ENCODE measurements around the gene ZBTB42.
A peak's percentile ranks its signal among the peaks of the same experiment; 100 is the strongest.
"Not testable (repeated sequence)": the region's sequence is repeated elsewhere in the genome, so short reads cannot be mapped to it uniquely, and the experiment has no call there.

Gene ZBTB42

DNA sequence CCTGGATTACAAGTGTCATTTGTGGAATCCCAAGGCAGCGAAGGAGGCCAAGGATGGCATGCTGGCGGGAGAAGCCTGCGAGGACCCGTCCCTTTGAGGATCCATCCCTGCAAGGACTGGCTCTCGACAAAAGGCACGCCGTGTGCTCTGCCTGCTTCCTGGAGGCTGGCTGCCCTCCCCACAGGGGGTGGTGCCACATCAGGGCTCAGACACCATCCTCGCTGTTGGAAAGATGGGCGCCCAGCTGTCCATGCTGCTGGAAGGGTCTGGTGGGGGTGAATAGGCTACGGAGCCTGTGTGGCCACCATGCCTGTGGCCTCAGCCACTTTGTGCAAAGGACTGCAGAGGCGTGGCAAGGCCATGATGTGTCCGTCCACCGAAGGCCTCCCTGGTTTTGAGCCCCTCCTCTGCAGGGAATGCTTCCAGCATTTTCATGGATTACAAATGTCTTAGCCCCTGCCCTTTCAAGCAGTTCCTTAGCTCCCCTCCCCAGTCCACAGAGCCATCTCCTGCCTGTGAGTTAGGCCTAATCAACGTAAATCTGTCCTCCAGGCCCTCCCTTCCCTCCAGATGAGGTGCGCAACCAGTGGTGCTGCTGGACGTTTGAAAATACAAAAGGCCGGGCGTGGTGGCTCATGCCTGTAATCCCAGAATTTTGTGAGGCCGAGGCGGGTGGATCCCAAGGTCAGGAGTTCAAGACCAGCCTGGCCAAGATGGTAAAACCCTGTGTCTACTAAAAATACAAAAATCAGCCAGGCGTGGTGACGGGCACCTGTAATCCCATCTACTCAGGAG is 22.1 kb downstream of the ZBTB42 start:
- DNase-seq = no peak
- in situ Hi-C loops (cut with MboI; ENCODE audit: low pct_unique_long_range_greater_than_20kb, low sequenced_read_pairs) = no loop called here

DNA sequence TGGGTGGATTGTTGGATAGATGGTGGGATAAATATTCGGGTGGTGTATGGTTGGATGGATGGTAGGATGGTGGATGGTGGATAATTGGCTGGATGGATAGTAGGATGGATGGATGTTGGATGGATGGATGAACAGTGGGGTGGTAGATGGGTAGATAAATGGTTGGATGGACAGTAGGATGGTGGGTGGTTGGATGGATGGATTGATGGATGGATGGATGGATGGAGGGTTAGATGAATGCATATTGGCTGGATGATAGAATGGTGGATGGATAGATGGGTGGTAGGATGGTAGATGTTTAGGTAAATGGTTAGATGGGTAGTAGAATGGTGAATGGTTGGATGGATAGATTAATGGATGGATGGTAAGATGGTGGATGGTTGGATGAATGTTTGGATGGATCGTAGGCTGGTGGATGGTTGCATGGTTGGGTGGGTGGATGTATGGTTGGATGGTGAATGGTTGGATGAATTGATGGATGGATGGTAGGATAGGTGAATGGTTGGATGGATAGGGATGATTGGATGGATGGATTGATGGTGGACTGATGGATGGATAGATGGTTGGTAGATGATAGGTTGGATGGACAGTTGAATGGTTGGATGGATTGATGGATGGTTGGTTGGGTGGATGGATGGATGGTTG is 23.6 kb downstream of the ZBTB42 start:
- in situ Hi-C loops (cut with MboI; ENCODE audit: low pct_unique_long_range_greater_than_20kb, low sequenced_read_pairs) = no loop called here

DNA sequence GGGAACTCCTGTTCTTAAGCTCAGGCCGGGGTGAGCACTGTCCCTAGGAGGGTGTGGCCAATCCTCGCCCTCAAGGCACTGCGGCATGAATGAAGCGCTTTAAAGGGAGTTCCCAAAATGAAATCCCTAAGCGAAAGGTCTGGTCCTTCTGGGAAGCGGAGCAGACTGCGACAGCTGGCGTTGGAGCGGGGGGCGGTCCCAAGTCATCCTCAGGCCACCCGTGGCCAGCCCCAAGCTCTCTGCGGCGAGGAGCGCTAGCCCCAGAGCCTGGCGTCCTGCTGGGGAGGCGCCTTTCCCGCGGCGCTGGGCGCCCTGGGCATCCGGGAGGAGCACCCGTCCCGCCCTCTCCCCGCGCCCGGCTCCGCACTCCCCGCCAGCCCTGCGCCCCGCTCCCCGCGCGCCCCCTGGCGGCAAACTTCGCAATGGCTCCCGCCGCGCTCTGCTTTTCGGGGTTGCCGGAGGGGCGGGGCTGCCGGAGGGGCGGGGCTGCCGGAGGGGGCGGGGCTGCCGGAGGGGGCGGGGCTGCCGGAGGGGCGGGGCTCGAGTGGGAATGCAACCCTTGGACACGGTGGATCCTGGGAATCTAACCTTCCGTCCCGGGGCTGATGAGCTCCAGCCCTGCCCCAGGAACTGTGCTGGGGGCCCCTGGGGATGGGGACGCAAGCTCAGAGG is 25.4 kb downstream of the ZBTB42 start:
- in situ Hi-C loops (cut with MboI; ENCODE audit: low pct_unique_long_range_greater_than_20kb, low sequenced_read_pairs) = no loop called here
- DNase-seq = peak; percentile 70

More for the DNA sequence above, 23.6 kb downstream of the ZBTB42 start:
- DNase-seq = no peak

GRCh38 chr14:104826861-104827176 is 25.9 kb downstream of the ZBTB42 start:
- no peak for DNase-seq
- in situ Hi-C loops (cut with MboI; ENCODE audit: low pct_unique_long_range_greater_than_20kb, low sequenced_read_pairs) = no loop called here

- in situ Hi-C loops (cut with MboI; ENCODE audit: low pct_unique_long_range_greater_than_20kb, low sequenced_read_pairs) = no loop called here
- peak; percentile 63 for DNase-seq
Observed at GRCh38 chr14:104827177-104828055, 26.5 kb downstream of the ZBTB42 start.

DNA sequence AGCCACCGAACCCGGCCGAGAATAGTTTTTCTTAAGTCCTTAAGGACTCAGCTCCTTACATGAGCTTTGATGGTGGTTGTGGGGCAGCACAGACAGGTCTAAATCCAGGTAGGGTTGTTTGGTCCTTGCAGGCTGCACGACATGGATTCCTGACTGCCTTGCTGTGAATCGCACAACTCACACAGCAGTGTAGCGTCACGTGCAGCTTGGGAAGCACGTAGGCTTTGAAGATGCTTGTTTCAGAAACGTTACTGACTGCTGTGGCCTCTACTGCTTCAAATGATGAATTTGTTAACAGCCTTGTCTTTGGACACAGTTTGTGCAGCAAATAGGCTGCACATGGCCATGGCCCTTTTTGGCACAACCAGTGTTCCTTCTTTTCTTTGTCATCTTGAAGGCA is 29.9 kb downstream of the ZBTB42 start:
- in situ Hi-C loops (cut with MboI; ENCODE audit: low pct_unique_long_range_greater_than_20kb, low sequenced_read_pairs) = no loop called here
- DNase-seq = no peak

GRCh38 chr14:104836171-104836935 is 35.5 kb downstream of the ZBTB42 start:
- DNase-seq; in situ Hi-C loops (cut with MboI; ENCODE audit: low pct_unique_long_range_greater_than_20kb, low sequenced_read_pairs): not testable (repeated sequence)

GRCh38 chr14:104841730-104842129 is 40.8 kb downstream of the ZBTB42 start:
- in situ Hi-C loops (cut with MboI; ENCODE audit: low pct_unique_long_range_greater_than_20kb, low sequenced_read_pairs) = no loop called here
- no peak for DNase-seq

DNA sequence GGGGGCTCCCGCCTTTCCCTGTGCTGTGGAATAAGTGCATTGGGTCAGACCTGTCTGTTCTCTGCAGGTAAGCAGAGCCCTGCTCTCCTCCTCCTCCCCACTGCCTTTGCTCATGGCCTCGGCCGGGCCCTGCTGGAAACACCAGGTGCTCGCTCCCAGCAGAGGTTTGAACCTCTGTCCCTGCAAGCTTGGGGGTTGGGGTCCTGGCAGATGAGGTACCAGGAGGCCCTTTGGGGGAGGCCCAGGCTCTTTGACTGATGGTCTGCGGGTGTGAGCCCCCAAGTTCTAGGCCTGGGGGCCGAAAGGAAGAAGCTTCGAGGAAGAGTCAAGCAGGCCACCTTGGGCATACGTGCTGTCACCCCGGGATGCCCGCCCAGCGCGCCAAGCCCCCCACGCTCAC is 42.1 kb downstream of the ZBTB42 start:
- in situ Hi-C loops (cut with MboI; ENCODE audit: low pct_unique_long_range_greater_than_20kb, low sequenced_read_pairs) = no loop called here
- no peak for DNase-seq

- in situ Hi-C loops (cut with MboI; ENCODE audit: low pct_unique_long_range_greater_than_20kb, low sequenced_read_pairs) = no loop called here
Observed at GRCh38 chr14:104843442-104844305, 42.8 kb downstream of the ZBTB42 start.

DNA sequence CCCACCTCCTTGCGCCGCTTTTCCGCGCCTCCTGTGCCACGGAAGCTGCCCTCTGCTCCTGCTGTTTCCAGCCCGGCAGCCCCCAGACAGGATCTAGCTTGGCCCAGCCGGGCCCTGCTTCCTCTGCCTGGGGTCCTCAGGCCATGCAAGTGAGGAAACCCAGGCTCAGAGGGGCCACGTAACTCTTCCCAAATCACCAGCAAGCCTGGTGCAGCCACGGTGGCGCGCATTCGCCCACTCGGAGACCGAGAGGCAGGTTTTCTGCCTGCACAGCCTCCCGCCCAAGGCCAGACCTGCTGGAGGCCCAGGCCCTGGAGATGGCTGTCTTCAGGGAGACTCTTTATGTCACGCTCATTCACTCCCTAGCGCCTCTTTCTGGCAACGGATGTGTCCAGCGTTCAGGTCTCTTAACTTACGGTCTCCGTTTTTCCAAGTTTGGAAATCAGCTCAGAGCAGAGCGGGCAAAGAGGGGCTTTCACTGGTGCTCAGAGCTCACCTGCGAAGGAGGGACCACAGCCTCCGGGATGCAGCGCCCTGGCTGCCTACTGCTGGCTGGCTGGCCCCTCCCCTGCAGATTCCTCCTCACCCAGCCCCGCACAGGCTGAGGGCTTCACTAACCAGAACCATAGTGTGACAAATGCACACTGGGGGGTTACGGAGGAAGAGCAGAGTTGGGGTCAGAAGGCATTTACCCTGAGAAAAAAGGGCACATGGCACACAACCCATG is 43.6 kb downstream of the ZBTB42 start:
- in situ Hi-C loops (cut with MboI; ENCODE audit: low pct_unique_long_range_greater_than_20kb, low sequenced_read_pairs) = no loop called here
- DNase-seq = no peak

More at GRCh38 chr14:104843442-104844305, 42.8 kb downstream of the ZBTB42 start:
- no peak for DNase-seq

DNA sequence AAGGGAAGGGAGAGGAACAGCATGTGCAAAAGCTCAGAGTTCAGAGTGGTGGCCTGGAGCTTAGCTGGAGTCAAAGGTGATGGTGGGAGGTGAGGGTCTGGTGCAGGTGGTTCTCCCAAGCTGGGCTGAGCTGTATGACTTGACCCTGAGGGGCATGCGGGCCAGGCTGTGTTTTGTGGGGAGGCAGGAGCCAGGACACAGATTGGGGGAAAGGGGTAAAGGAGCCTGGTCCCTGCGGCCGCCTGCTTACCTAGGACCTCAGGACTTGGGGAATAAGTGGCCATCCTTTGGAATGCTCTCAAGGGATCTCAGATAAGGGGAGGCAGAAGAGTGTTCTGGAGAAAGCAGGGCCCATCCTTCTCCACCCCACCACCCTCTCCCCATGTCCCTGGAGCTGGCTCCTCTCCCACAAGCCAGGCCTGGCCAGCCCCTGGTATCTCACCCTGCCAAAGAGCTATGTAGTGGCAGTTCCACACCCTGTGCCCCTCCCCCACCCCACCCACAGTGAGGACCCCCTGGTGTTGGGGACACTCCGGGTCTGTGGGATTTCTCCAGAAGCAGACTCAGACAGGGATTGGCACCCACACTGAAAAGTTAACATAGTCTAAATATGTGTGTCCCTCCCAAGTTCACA is 44.2 kb downstream of the ZBTB42 start:
- in situ Hi-C loops (cut with MboI; ENCODE audit: low pct_unique_long_range_greater_than_20kb, low sequenced_read_pairs) = no loop called here
- no peak for DNase-seq

- in situ Hi-C loops (cut with MboI; ENCODE audit: low pct_unique_long_range_greater_than_20kb, low sequenced_read_pairs) = no loop called here
- no peak for DNase-seq
Observed at GRCh38 chr14:104845834-104846441, 45.0 kb downstream of the ZBTB42 start.

GRCh38 chr14:104852280-104852663 is 51.4 kb downstream of the ZBTB42 start:
- in situ Hi-C loops (cut with MboI; ENCODE audit: low pct_unique_long_range_greater_than_20kb, low sequenced_read_pairs) = no loop called here
- no peak for DNase-seq
